HepG2 (cell line): ENCODE results near the gene PCDHB9. TPM values are rescaled to one million over a fixed set of nuclear protein-coding genes. Genes with fewer than 3 reads are reported as not detected.
A peak's percentile ranks its signal among the peaks of the same experiment; 100 is the strongest.
"Not testable (repeated sequence)": the region's sequence is repeated elsewhere in the genome, so short reads cannot be mapped to it uniquely, and the experiment has no call there.

Experiments
- ATAC-seq: fragments of 200-7000 bp; cut with Tn5 transposase; 3 replicates; pipeline ENCODE4 v1.9.1; 2020; ENCODE audit warnings: mild to moderate bottlenecking, moderate library complexity
- BruUV-seq: library from RNA; stranded (reverse); fragments of 400-500 nt; replicated peaks from 2 replicates; lab custom pipeline; 2021; lab: Mats Ljungman, UMichigan
- CTCF ChIA-PET: fragments of 300-600 bp; formaldehyde crosslinking; extraction: SDS; loops from one replicate; lab custom pipeline; 2021; ENCODE audit warnings: low total read pairs, inconsistent platforms, low intra/inter-chr PET ratio; lab: Yijun Ruan, JAX
- POLR2A ChIA-PET: fragments of 350-600 bp; sonication (Branson Sonifier 250); formaldehyde crosslinking; loops from one replicate; lab custom pipeline; 2020; ENCODE audit warnings: antibody characterized with exemption, inconsistent platforms; lab: Yijun Ruan, JAX
- DNase-seq: peaks from one replicate; pipeline ENCODE4 v3.0.0-alpha.2; 2015; ENCODE audit warnings: low spot score
- FAIRE-seq: peaks from 3 replicates; lab custom pipeline; 2011; peaks lifted over from hg19 to GRCh38; lab: Jason Lieb, UNC
- H2AFZ ChIP-seq: one replicate; pipeline ENCODE4 v1.6.1; 2011; ENCODE audit warnings: low read length, inconsistent platforms
- H3K27ac ChIP-seq: fragments of 300-600 bp; 3 replicates; pipeline ENCODE4 v1.8.0; 2011; ENCODE audit warnings: mixed run types, mild to moderate bottlenecking, mixed read lengths, low read length, inconsistent platforms; ENCODE audit not compliant: insufficient read depth; ENCODE audit errors: extremely low read length
- H3K27me3 ChIP-seq, 2 experiments: fragments of 200-600 bp in 1 of 2; 2 replicates in 1 of 2; 3 replicates in 1 of 2; pipeline versions ENCODE4 v1.6.0 to v1.8.0; 2011; ENCODE audit warnings: low read length in 2 of 2, mild to moderate bottlenecking in 2 of 2, moderate library complexity in 2 of 2, inconsistent platforms in 1 of 2; ENCODE audit not compliant: insufficient read depth in 2 of 2, control insufficient read depth in 1 of 2
- H3K36me3 ChIP-seq, 2 experiments: fragments of 200-600 bp in 1 of 2; replicated peaks in 1 of 2; 2 replicates in 1 of 2; 3 replicates in 1 of 2; pipeline versions ENCODE4 v1.5.1 to v1.8.0; 2011; ENCODE audit warnings: low read length in 2 of 2, inconsistent platforms in 1 of 2; ENCODE audit not compliant: insufficient read depth in 2 of 2, control insufficient read depth in 1 of 2
- H3K4me1 ChIP-seq: 2 replicates; pipeline ENCODE4 v1.5.1; 2012; ENCODE audit warnings: low read length, inconsistent platforms; ENCODE audit not compliant: insufficient read depth
- H3K4me2 ChIP-seq: 2 replicates; pipeline ENCODE4 v1.6.0; 2011; ENCODE audit warnings: low read depth, low read length, inconsistent platforms
- H3K4me3 ChIP-seq, 3 experiments: fragments of 200-600 bp in 1 of 3; sonication (generic), shearing (Covaris generic) in 1 of 3; replicated peaks in 1 of 3; 2 replicates each; pipeline ENCODE4 v1.5.1; 2011 to 2016; ENCODE audit warnings: low read length in 3 of 3, inconsistent platforms in 2 of 3, low read depth in 2 of 3, mild to moderate bottlenecking in 2 of 3, control low read depth in 1 of 3, mixed read lengths in 1 of 3; ENCODE audit not compliant: insufficient read depth in 1 of 3
- H3K79me2 ChIP-seq: one replicate; pipeline ENCODE4 v1.6.1; 2011; ENCODE audit warnings: low read length, inconsistent platforms; ENCODE audit not compliant: insufficient read depth
- H3K9ac ChIP-seq: 2 replicates; pipeline ENCODE4 v1.6.0; 2011; ENCODE audit warnings: mild to moderate bottlenecking, low read depth, low read length, inconsistent platforms; ENCODE audit not compliant: insufficient read depth
- H3K9me3 ChIP-seq: 2 replicates; pipeline ENCODE4 v1.5.1; 2012; ENCODE audit warnings: mild to moderate bottlenecking, low read length
- H4K20me1 ChIP-seq: 2 replicates; pipeline ENCODE4 v1.6.0; 2011; ENCODE audit warnings: inconsistent platforms, mild to moderate bottlenecking, low read length, moderate library complexity; ENCODE audit not compliant: insufficient read depth
- CSRNP2 ChIP-seq: sonication (generic); formaldehyde crosslinking; conservative IDR thresholded peaks from 2 replicates; pipeline ENCODE4 v1.8.0; 2022; ENCODE audit warnings: low read depth, missing genetic modification reagents
- KDM5A ChIP-seq: fragments of 200-600 bp; sonication (generic); IDR thresholded peaks from 2 replicates; pipeline ENCODE4 v1.7.0; 2018; ENCODE audit warnings: antibody characterized with exemption, mild to moderate bottlenecking, low read length, borderline replicate concordance
- PRPF4 ChIP-seq: fragments of 200-400 bp; formaldehyde crosslinking; IDR thresholded peaks from 2 replicates; pipeline ENCODE4 v1.6.1; 2016; ENCODE audit warnings: low read length, low read depth; ENCODE audit not compliant: poor library complexity, severe bottlenecking
- SRSF9 ChIP-seq: fragments of 200-400 bp; formaldehyde crosslinking; IDR thresholded peaks from 2 replicates; pipeline ENCODE4 v1.6.1; 2018; ENCODE audit warnings: borderline replicate concordance, mild to moderate bottlenecking, low read depth, low read length; ENCODE audit not compliant: insufficient read depth, poor library complexity, severe bottlenecking
- ZFP1 ChIP-seq: IDR thresholded peaks from 2 replicates; pipeline ENCODE4 v1.6.1; 2016
- ZNF841 ChIP-seq: sonication (generic); formaldehyde crosslinking; IDR thresholded peaks from 2 replicates; pipeline ENCODE4 v1.8.1; 2023; ENCODE audit warnings: missing genetic modification reagents, borderline replicate concordance
- WGBS: methylation state at CpG from one replicate; pipeline ENCODE4 v1.1.6; 2017; ENCODE audit warnings: low lambda C conversion rate; 5-methylcytosine and 5-hydroxymethylcytosine counted together
- in situ Hi-C: cut with HindIII; loops from 2 replicates; pipeline ENCODE4 v1.10.0; 2017; ENCODE audit warnings: low pct_unique_long_range_greater_than_20kb; ENCODE audit not compliant: extremely low pct_ligation_motif_present
- intact Hi-C: fragments of 100-400 bp; cut with micrococcal nuclease; formaldehyde crosslinking; loops from one replicate; pipeline ENCODE4 v1.10.0; 2022; ENCODE audit not compliant: unreplicated experiment
- polyA plus RNA-seq, 8 experiments: library from polyadenylated mRNA; depleted of rRNA in 3 of 8; stranded (reverse) in 7 of 8; unstranded in 1 of 8; fragments of >200 nt; fragmentation: Illumina TruSeq in 4 of 8; extraction: Trizol in 4 of 8; gene quantifications; 2 replicates each; pipeline versions ENCODE4 v1.2.1 to v1.2.3, GENCODE V29; 2011 to 2016; ENCODE audit warnings: low read depth in 4 of 8, missing spikeins in 1 of 8, mixed read lengths in 1 of 8; ENCODE audit not compliant: insufficient read depth in 1 of 8
- total RNA-seq, 5 experiments: library from RNA; depleted of rRNA; stranded (reverse); fragments of >200 nt; fragmentation: Illumina TruSeq; extraction: Trizol; gene quantifications; 2 replicates each; pipeline ENCODE4 v1.2.3, GENCODE V29; 2016; ENCODE audit warnings: low read depth in 1 of 5

Gene PCDHB9
- total and polyA plus RNA-seq, 2 of the 13 experiments (the other 11 are each of a cell fraction or from before 2014, with no cell fraction given), result 0.17 to 0.18 TPM

- DNase-seq, in situ Hi-C loops, intact Hi-C loops, H2AFZ ChIP-seq, H3K27me3 ChIP-seq, H3K4me2 ChIP-seq, CTCF ChIA-PET, POLR2A ChIA-PET, H3K9ac ChIP-seq, H3K4me1 ChIP-seq, BruUV-seq, H3K4me3 ChIP-seq, H3K79me2 ChIP-seq, ATAC-seq, H4K20me1 ChIP-seq, H3K27ac ChIP-seq, H3K36me3 ChIP-seq, FAIRE-seq: not testable (repeated sequence)
- no CpG with 5 or more reads among the region's 37 CpGs for WGBS
- H3K9me3 ChIP-seq, result peaks cover 21% of the 10 kb centered on the region
Measured at GRCh38 chr5:141194332-141194731, 7.4 kb downstream of the PCDHB9 start.

GRCh38 chr5:141196363-141196762, 9.4 kb downstream of the PCDHB9 start:
- Histone ChIP-seq H2AFZ (no peak overlapping the region), H3K27ac (no peak overlapping the region), H3K4me1 (no peaks in the 10 kb centered on the region), H3K9me3 (peaks cover 21% of the 10 kb centered on the region), H3K36me3 (no peaks in the 10 kb centered on the region), H3K4me3 (no peak overlapping the region), H3K9ac (no peak overlapping the region), H4K20me1 (no peaks in the 10 kb centered on the region), H3K79me2 (no peaks in the 10 kb centered on the region), H3K4me2 (no peak overlapping the region), H3K27me3 (no peaks in the 10 kb centered on the region)
- in situ Hi-C loops, result no loop called here
- no peak for FAIRE-seq
- under 1% methylated on average over 3 of the region's 3 CpGs for WGBS
- DNase-seq, result no peak
- no TSS peak for BruUV-seq
- intact Hi-C loops, result no loop called here
- no peak for ATAC-seq
- POLR2A ChIA-PET, result no interaction called here
- TF ChIP-seq CSRNP2 (CRISPR knock-in tag) (no peak), PRPF4 (no peak), ZNF841 (CRISPR knock-in tag) (no peak), ZFP1 (CRISPR knock-in tag) (peak; percentile 97; the same call in 1 of the 2 replicates), SRSF9 (no peak), KDM5A (no peak)
- CTCF ChIA-PET, result no interaction called here
